Stimulated activated naive CD8-positive, alpha-beta T cell treated with anti-CD3 and anti-CD28 coated beads, Interleukin-15, Interleukin-2, amounts not matched to agents 100 U/mL and 50 U/mL, for 24 hours (primary cell): Measurements from ENCODE around the gene HOMER3.

Experiments used
- ATAC-seq: fragments of 150-1000 bp; cut with Tn5 transposase; one replicate; pipeline ENCODE4 v1.10.0; 2021
- DNase-seq: peaks from one replicate; pipeline ENCODE4 v3.0.0; 2021

The HOMER3 gene

GRCh38 chr19:18940769-18941627 is at the start of gene HOMER3:
Gene HOMER3 (minus strand): TSS chr19:18941217. CDS start chr19:18938982, 2,235 bp downstream.
- peak; percentile 91 for DNase-seq
- ATAC-seq, result peak; percentile 64

GRCh38 chr19:18990128-18990708 is 49.2 kb upstream of the HOMER3 start:
- DNase-seq, result no peak
- ATAC-seq, result peak; percentile 20

GRCh38 chr19:18989316-18989715 is 48.3 kb upstream of the HOMER3 start:
- ATAC-seq (no peak), DNase-seq (no peak)

GRCh38 chr19:18987456-18987855 is 46.4 kb upstream of the HOMER3 start:
- no peak for ATAC-seq
- DNase-seq, result no peak

GRCh38 chr19:18985257-18985656 is 44.2 kb upstream of the HOMER3 start:
- no peak for ATAC-seq
- no peak for DNase-seq

- DNase-seq, result no peak
- ATAC-seq, result no peak
These were observed 43.2 kb upstream of the HOMER3 start for GRCh38 chr19:18984251-18984650.

- DNase-seq, result no peak
- ATAC-seq, result no peak
These were observed 41.7 kb upstream of the HOMER3 start for GRCh38 chr19:18982669-18983068.

- ATAC-seq (no peak), DNase-seq (no peak)
These were observed 39.5 kb upstream of the HOMER3 start for GRCh38 chr19:18980432-18981020.

GRCh38 chr19:18978616-18979015 is 37.6 kb upstream of the HOMER3 start:
- no peak for ATAC-seq
- DNase-seq, result no peak

- no peak for ATAC-seq
- DNase-seq, result no peak
These were observed 34.9 kb upstream of the HOMER3 start for GRCh38 chr19:18975869-18976268.

GRCh38 chr19:18975011-18975410 is 34.0 kb upstream of the HOMER3 start:
- ATAC-seq (no peak), DNase-seq (no peak)

- ATAC-seq, result no peak
- no peak for DNase-seq
These were observed 31.8 kb upstream of the HOMER3 start for GRCh38 chr19:18972851-18973250.

- DNase-seq (no peak), ATAC-seq (no peak)
These were observed 31.3 kb upstream of the HOMER3 start for GRCh38 chr19:18972301-18972811.

GRCh38 chr19:18969931-18970659 is 29.1 kb upstream of the HOMER3 start:
- DNase-seq, result no peak
- no peak for ATAC-seq

- no peak for ATAC-seq
These were observed 26.5 kb upstream of the HOMER3 start for GRCh38 chr19:18967358-18968146.

GRCh38 chr19:18966307-18966706 is 25.3 kb upstream of the HOMER3 start:
- DNase-seq, result no peak
- ATAC-seq, result no peak

More at GRCh38 chr19:18967358-18968146, 26.5 kb upstream of the HOMER3 start:
- no peak for DNase-seq

GRCh38 chr19:18964121-18964520 is 23.1 kb upstream of the HOMER3 start:
- DNase-seq (no peak), ATAC-seq (no peak)

GRCh38 chr19:18961767-18962620 is 21.0 kb upstream of the HOMER3 start:
- DNase-seq (no peak), ATAC-seq (no peak)

GRCh38 chr19:18960370-18960769 is 19.4 kb upstream of the HOMER3 start:
- no peak for ATAC-seq
- no peak for DNase-seq

- DNase-seq, result no peak
- ATAC-seq, result no peak
These were observed 14.0 kb upstream of the HOMER3 start for GRCh38 chr19:18955042-18955441.

GRCh38 chr19:18954094-18954493 is 13.1 kb upstream of the HOMER3 start:
- no peak for DNase-seq
- ATAC-seq, result no peak
